ENCODE measurements around the gene ZNF785. TPM values are rescaled to one million over a fixed set of nuclear protein-coding genes. Genes with fewer than 3 reads are reported as not detected.

ZNF785 gene
- total and polyA plus RNA-seq, 2 experiments from 2014 or later: 4.9 to 7.1 TPM

- peak; percentile 89 for ATAC-seq
- no peaks in the 10 kb centered on the region; the same call in 1 of the 2 replicates for H3K36me3 ChIP-seq (ENCODE audit: insufficient read depth)
- H3K4me1 ChIP-seq (ENCODE audit: insufficient read depth): peaks cover 25% of the 10 kb centered on the region
- H3K4me2 ChIP-seq: peak within 1 kb of the TSS; percentile 88
- no peaks in the 10 kb centered on the region for H3K27me3 ChIP-seq (ENCODE audit: insufficient read depth)
- H3K4me3 ChIP-seq: peak within 1 kb of the TSS; percentile 91
- Mint-ChIP-seq H3K4me1 (peaks cover 25% of the 10 kb centered on the region), H3K27ac (peak within 1 kb of the TSS; percentile 94), H3K27me3 (ENCODE audit: insufficient read depth, low read depth, poor library complexity) (peaks cover 28% of the 10 kb centered on the region), H3K36me3 (ENCODE audit: low read depth) (peaks cover 18% of the 10 kb centered on the region), H3K4me3 (peak within 1 kb of the TSS; percentile 81), H3K9me3 (no peaks in the 10 kb centered on the region; the same call in 2 of the 3 replicates)
- TF ChIP-seq CTCF (conservative IDR thresholded peaks at IDR 0.05; ENCODE audit: low read depth in 2 of 2): no peak
- TF ChIP-seq STAT1 (IDR thresholded peaks at IDR 0.05; ENCODE audit: unreplicated experiment): no peak
- TF ChIP-seq ZNF331 (CRISPR knock-in tag; IDR thresholded peaks at IDR 0.05; ENCODE audit: low read depth): no peak
- TF ChIP-seq ZNF462 (CRISPR knock-in tag; IDR thresholded peaks at IDR 0.05): no peak
- peak; percentile 78 for TF ChIP-seq POLR2AphosphoS5 (IDR thresholded peaks at IDR 0.05; ENCODE audit: low read depth)
- TF ChIP-seq EZH2 (IDR thresholded peaks at IDR 0.05; ENCODE audit: low read depth, unreplicated experiment): no peak
- no peak for TF ChIP-seq JUNB (IDR thresholded peaks at IDR 0.05; ENCODE audit: unreplicated experiment)
- no peak for TF ChIP-seq EZH2phosphoT487 (IDR thresholded peaks at IDR 0.05; ENCODE audit: unreplicated experiment)
- TF ChIP-seq ETS1 (IDR thresholded peaks at IDR 0.05): peak; percentile 93
- 0 out of 2 replicates have a peak, but pooled peaks have one; percentile 56 for TF ChIP-seq CREB1 (CRISPR knock-in tag; IDR thresholded peaks at IDR 0.05; ENCODE audit: low read depth)
- TF ChIP-seq ZNF114 (CRISPR knock-in tag; IDR thresholded peaks at IDR 0.05): no peak
- no peak for TF ChIP-seq REST (IDR thresholded peaks at IDR 0.05; ENCODE audit: unreplicated experiment)
- no peak for TF ChIP-seq NANOG (IDR thresholded peaks at IDR 0.05; ENCODE audit: borderline replicate concordance)
- peaks cover 3% of the 10 kb centered on the region; the same call in 1 of the 2 replicates for H3K79me2 ChIP-seq (replicated peaks; ENCODE audit: insufficient read depth)
- H4K20me1 ChIP-seq (replicated peaks; ENCODE audit: insufficient read depth): no peaks in the 10 kb centered on the region
- H2AFZ ChIP-seq: peak within 1 kb of the TSS; percentile 64
- peak; percentile 99 for DNase-seq (ENCODE audit: low spot score)
- peak within 1 kb of the TSS; percentile 94 for H3K27ac ChIP-seq (ENCODE audit: low read depth)
- 0 out of 2 replicates have a peak, but pooled peaks cover 3% of the 10 kb centered on the region for H3K9me2 ChIP-seq (ENCODE audit: insufficient read depth)
- 0 out of 2 replicates have a peak, but pooled peaks cover 17% of the 10 kb centered on the region for H3F3A ChIP-seq (replicated peaks; ENCODE audit: low read depth)
These were observed 27.3 kb downstream of the ZNF785 start, which contains the start of gene ZNF764 for GRCh38 chr16:30557957-30558788. TSS of gene ZNF764 (minus strand) at chr16:30558374. CDS start at chr16:30558182, 192 bp downstream.
